ENCODE data around the gene SORCS2.

GRCh38 chr4:7341491-7342222 is 149.3 kb downstream of the SORCS2 start:
- TF ChIP-seq CTCF (optimal IDR thresholded peaks at IDR 0.05 in 1 of 3, IDR thresholded peaks at IDR 0.05 in 1 of 3, conservative IDR thresholded peaks at IDR 0.05 in 1 of 3; ENCODE audit: extremely low read depth in 1 of 3, insufficient read depth in 2 of 3, low read length in 3 of 3) (no peak), EZH2 (IDR thresholded peaks at IDR 0.05; ENCODE audit: low read length) (no peak)

Data from keratinocyte (primary cell).